HS-27A (cell line): ENCODE results near the gene WNT6.

Source experiments
- DNase-seq: peaks from one replicate; pipeline ENCODE4 v3.0.0-alpha.2; 2012; ENCODE audit warnings: low read depth, missing footprints

The WNT6 gene

DNA sequence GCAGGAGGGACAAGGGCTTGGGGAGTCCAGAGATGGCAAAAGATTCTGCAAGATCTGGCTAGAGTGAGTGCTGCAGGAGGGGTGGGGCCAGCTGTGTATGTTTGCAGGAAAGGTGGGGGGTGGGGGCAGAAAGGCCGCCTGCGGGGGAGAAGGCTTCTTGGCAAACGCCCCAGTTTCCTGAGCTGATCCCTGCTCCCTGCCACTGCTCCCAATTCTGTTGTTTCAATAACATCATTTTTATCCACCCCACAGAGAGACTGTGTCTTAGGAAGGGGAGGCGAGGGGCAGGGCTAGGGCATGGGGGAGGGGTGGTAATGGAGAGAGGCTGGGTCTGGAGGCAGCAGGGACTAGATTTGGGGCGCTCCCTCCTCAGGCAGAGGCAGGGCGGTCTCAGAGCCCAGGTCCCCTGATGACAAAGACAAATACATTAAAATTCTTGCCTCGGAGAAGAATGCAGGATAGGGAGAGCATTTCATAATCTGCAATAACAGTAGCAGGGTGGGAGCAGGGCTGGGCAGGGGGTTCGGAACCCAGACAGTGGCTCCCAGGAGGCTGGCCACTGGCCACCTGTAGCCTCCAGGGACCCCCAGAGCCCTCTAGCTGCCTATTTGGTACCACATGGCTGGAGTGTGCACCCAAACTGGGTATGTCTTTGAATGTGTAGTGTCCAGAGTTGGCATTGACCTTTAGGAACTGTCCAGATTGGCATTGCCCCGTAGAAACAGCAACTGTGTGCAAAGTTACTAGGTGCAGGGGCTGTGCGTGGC lies 2.1 kb upstream of the WNT6 start:
- no peak for DNase-seq

DNA sequence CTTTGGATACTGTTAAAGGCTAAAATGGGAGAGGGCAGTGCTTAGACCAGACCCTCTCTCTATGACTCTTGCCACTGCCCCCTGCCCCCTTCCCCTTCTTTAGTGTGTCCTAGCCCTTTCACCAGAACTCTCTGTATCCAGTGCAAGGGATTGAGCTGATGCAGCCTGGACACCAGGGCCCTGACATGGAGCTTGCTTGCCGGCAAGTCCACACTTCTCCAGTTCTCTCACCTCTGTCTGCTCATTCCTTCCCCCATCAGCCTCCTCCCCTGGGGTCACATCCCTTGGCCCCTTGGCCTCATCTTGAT lies 1.5 kb upstream of the WNT6 start:
- no peak for DNase-seq

GRCh38 chr2:218858671-218859555 lies 692 bp upstream of the WNT6 start:
- DNase-seq, result no peak

GRCh38 chr2:218859988-218860831 lies 605 bp downstream of the WNT6 start:
- DNase-seq, result no peak

- DNase-seq, result no peak
Measured at GRCh38 chr2:218860950-218861381, 1.4 kb downstream of the WNT6 start.

DNA sequence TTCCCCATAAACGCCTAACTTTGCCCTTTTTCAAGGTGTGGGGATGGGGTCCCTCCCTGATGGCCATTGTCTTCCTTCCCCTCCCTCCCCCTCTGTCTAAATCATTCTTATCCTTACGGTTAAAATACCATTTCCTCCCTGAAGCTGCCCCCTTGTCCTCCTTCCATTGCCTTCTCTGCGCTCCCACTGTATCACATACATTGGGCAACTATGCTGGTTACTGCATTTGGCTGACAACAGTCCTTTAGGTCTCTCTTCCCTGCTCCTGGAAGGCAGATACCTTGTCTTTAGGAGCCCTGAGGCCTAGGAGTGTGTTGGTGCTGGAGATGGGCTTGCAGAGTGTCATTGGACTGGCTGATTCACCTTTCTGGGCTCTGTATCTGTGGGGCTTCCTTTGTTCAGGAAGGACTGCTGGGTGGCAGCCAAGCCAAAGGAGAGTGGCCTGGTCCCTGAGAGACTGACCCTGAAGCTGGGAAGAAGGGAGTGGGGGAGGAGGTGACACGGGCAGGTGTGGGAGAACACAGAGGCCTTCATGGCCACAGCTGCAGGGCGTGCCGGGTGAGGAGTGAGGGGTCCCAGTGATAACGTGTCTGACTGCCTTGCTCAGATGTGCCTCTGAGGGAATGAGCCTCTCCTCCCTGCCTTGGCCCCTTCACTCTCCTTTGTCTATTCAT lies 2.2 kb downstream of the WNT6 start:
- DNase-seq, result no peak

DNA sequence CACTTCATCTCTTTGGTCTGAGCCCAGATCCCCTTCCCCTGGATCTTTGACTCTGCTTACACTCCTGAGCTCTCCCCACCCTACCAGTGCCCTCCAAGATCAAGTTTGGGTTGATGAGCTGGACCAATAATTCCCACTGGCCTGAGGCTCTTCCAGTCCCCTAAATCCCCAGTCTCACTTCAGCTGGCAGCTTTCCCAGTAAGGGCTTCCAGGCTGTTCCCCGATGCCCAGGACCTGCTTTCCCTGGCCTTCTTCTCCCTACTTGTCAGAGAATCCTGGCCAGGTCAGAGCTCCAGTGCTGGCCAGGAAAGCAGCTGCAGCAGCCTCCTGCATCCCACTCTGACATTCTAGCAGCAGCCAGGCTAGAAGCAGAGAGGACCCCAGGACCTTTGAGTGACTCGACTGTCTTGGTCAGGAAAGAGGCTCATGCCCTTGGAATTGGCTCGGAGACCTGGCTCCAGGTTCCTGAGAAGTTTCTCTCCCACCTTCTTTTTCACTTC lies 3.5 kb downstream of the WNT6 start:
- DNase-seq, result no peak

DNA sequence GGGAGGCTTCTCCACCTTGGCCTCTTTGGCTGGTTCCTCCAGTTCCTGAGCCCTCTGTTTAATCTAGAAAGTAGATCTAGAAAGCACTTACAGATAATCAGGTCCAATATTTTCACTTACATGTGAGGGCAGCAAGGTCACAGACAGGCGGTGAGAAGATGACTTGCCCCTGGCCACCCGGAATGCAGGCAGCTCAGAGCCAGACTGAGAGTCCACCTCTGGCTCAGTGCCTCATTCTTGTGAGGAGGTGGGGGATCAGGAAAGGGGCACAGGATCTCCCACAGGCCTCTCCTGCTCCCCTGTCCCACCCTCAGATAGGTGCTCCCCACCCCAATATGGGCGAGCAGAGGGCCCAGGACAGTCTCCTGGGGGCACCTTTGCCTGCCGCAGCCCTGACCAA lies 5.8 kb downstream of the WNT6 start:
- DNase-seq, result no peak

DNA sequence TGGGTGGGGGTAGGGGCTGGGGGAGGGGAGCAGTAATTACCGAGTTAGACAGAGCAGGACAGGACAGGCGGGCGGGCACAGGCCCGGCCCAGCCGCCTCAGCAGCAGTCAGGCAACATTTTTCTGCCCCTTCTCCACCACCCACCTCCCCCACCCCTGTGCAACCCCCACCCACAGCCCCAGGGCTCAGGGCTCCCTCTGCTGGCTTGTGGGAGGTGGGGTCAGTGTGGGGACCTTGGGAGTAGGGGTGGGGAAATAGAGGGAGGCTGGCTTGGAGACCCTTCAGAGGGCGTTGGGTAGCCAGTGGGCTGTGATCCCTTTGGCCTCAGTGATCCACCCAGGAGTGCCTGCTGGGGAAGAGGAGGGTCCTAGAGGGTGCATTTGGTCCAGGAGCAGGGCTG lies 6.4 kb downstream of the WNT6 start:
- DNase-seq, result no peak

GRCh38 chr2:218867900-218868299 lies 8.3 kb downstream of the WNT6 start:
- DNase-seq, result no peak

DNA sequence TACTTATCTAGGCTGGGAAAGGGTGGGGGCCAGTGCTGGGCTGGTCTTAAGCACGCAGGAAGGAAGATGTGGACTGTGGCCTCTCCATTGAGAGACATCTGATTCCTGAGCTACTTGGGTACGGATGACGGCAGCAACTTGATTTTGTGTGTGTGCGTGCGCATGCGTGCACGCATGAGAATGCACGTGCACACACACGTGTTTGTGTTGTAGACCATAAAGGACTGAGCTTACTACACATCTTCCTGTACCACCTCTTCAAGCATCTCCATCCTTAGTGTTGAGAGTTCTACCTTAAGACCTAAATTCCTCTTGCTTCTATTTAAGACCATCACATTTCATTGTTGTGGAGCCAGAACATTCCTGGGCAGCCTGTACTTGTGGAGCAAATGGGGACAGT lies 9.5 kb downstream of the WNT6 start:
- no peak for DNase-seq

- no peak for DNase-seq
Measured at GRCh38 chr2:218870984-218871344, 11.4 kb downstream of the WNT6 start.

- DNase-seq, result no peak
Measured at GRCh38 chr2:218871345-218872302, 12.0 kb downstream of the WNT6 start.

- no peak for DNase-seq
Measured at GRCh38 chr2:218872645-218873358, 13.2 kb downstream of the WNT6 start.

- DNase-seq, result no peak
Measured at GRCh38 chr2:218873359-218874194, 14.0 kb downstream of the WNT6 start.

DNA sequence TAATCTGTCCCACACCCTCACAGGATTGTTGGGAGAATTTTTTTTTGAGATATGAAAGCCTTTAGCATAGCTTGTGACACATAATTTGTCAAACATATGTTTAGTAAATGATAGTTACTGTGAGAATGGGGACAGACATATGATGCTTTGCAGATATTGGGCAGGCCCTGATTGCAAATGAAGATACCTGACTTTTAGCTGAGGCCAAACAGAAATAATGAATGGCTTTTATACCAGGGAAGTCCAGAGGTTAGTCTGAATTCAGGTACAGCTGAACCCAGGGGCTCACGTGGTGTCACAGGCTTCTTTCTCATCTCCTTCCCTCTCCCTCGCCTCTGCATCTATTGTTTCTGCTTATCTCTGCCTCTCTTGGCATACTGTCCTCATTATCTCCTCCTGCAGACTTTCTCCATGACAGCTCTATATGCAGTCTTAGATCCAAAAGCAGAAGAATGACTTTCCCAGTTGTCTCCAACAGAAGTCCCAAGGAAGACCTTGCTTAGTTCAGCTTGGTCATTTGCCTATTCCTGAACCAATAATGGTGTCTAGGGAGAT lies 16.2 kb downstream of the WNT6 start:
- no peak for DNase-seq

- DNase-seq, result peak; percentile 17
Measured at GRCh38 chr2:218876562-218877219, 17.1 kb downstream of the WNT6 start.

DNA sequence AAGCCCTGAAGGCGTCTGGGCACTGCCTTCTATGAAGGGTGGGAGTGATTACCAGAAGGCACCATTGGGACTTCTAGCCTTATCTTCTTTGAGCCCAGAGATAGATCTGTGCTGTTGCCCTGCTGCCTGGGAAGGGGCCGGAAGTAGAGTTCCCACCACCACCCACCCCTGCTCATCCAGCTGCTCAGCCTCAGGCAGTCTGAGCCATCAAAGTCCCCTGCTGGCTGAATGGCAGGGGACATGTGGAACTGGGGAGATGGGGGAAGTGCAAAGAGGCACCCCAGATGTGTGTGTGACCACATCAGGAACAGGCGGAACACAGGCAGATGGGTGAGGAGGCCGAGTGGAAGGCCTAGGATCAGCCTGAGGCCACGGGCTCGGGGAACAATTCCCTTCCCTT lies 17.7 kb downstream of the WNT6 start:
- DNase-seq, result no peak
